Activated naive CD4-positive, alpha-beta T cell (primary cell): ENCODE data around the gene SOHLH1.
"Not testable (repeated sequence)": the region's sequence is repeated elsewhere in the genome, so short reads cannot be mapped to it uniquely, and the experiment has no call there.

Experiments used
- DNase-seq, 4 experiments: peaks; one replicate each; lab custom pipeline; 2025; lab: John Stamatoyannopoulos, UW

Gene SOHLH1

DNA sequence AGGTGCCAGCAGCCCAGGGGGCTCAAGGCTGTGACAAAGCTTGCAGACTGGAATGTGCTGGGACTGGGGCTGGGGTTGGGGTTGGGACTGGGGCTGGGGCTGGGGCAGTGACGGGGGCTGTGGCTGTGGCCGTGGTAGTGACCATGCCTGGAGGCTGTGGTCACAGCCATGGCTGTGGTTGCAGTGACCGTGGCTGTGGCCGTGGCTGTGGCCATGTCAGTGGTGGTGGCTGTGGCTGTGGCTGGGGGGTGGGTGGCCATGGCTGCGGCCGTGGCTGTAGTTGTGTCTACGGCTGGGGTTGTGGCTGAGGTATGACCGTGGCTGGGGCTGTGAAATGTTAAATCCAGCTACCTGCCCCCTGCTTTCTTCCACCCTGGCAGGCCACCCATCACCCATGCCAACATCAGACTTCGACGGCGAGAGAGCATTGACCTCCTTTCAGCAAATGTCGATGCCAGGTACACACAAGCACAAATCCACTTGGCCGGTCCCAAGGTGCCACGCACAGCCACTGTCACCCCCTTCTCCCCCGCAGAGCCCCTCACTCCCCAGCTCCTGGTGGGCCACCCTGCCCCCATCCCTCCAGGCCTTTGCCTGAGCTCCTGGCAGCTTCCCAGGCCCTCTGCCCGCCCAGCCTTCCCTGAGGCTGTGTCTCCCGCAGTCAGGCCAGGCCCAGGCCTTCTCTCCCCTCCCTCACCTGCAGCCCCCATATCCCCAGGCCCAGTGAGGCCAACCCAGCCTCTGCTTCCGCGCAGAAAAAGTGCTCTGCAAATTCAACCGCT lies 20.9 kb downstream of the SOHLH1 start:
- DNase-seq = no peak

DNA sequence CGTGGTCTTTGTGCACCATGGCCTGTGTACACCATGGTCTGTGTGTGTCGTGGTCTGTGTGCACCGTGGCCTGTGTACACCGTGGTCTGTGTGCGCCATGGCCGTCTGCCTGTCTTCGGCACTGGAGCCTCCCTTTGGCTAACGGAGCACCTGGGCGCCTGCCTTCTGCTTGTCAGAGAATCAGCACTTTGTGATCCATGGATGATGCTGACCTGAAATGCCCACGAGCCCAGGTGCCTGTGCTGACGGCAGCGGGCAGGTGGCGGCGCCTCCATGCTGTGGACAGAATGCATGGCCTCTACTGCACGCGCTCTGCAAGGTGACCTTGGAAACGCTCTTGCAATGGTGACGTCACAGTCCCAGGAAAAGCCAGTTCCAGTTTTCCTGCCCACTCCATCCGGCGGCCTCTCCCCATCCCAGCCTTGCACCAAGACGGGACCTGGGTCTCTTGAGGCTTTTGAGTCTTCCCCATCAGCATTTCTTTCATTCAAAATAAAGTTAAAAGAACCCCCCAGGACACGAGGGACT lies 21.6 kb downstream of the SOHLH1 start:
- no peak for DNase-seq

DNA sequence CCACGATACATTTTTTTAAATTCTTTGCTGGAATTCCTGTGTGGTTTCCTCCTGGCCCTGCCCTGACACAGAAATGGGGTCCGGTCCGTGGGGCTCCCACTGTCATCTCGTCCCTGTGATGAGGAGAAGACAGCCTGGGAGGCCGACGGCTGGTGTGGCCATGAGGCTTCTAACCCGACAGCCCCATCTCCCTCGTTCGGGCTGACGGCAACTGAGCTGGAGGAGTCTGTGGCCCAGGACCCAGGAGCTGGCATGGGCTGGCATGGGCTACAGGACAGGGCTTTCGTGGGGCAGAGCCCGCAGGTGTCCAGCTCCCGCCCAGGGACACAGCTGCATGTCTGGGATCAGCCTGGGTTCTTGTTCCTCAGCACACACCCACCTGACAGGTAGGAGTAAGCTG lies 22.4 kb downstream of the SOHLH1 start:
- DNase-seq = no peak

DNA sequence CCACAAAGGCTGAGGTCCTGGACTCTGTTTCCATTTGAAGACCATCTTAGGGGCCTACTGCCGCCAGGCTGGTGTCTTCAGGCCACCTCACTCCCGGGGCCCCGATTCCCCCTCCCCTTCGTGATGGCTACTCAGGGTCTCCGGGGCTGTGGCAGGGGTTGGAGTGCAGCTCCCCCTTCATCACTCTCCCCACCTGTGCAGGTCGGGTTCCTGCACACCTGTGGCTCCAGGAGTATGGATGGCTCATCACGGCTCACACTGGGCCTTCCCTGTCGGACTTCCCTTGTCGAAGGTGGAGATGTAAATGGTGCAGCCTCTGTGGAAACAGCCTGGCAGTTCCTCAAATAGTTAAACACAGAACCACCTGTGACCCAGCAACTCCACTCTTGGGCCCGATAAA lies 24.3 kb downstream of the SOHLH1 start:
- DNase-seq = no peak

DNA sequence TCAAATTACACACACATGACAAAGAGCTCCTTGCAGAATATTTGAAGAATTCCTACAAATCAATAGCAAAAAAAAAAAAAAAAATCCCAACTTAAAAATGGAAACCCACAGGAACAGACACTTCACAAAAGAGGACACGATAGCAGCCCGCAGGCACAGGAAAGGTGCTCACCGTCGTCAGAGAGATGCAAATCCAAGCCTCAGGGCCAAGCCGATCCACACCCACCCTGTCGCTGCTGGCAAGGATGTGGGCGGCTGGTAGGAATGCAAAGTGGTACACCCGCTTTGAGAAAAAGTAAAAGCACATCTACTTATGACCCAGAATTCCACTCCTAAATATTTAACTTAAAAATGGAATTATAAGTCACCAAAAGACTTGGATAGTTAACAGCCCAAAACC lies 25.3 kb downstream of the SOHLH1 start:
- no peak for DNase-seq

DNA sequence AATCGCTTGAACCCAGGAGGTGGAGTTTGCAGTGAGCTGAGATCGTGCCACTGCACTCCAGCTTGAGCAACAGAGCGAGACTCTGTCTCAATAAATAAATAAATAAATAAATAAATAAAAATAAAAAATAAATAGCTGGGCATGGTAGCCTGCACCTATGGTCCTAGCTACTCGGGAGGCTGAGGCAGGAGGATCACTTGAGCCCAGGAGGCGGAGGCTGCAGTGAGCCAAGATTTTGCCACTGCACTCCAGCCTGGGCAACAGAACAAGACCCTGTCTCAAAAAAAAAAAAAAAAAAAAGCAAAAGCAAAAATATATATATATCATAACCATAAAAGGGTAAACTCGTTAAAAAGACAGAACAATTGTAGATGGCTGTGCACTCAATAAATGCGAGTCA lies 26.5 kb downstream of the SOHLH1 start:
- not testable (repeated sequence) for DNase-seq

DNA sequence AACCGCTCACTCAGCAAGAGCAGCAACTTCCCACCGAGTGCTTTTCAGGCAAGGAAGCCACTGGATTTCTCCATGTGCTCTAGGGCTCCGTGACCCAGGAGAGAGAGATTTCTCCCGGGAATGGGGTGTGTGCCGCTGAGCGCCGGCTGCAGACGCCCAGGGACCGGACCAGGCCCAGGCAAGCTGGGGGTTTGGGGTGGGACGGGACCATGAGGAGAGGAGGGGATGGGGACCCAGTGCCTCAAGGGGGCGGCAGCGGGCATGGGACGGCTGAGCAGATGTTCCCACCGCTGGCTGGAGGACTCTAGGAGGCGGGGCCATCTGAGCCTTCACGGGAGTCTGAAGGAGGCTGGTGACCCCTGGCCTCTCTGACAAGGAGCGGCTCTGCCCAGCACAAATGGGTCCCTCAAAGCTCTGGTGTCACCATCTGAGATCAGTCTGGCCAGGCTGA lies 27.7 kb downstream of the SOHLH1 start:
- DNase-seq = no peak

DNA sequence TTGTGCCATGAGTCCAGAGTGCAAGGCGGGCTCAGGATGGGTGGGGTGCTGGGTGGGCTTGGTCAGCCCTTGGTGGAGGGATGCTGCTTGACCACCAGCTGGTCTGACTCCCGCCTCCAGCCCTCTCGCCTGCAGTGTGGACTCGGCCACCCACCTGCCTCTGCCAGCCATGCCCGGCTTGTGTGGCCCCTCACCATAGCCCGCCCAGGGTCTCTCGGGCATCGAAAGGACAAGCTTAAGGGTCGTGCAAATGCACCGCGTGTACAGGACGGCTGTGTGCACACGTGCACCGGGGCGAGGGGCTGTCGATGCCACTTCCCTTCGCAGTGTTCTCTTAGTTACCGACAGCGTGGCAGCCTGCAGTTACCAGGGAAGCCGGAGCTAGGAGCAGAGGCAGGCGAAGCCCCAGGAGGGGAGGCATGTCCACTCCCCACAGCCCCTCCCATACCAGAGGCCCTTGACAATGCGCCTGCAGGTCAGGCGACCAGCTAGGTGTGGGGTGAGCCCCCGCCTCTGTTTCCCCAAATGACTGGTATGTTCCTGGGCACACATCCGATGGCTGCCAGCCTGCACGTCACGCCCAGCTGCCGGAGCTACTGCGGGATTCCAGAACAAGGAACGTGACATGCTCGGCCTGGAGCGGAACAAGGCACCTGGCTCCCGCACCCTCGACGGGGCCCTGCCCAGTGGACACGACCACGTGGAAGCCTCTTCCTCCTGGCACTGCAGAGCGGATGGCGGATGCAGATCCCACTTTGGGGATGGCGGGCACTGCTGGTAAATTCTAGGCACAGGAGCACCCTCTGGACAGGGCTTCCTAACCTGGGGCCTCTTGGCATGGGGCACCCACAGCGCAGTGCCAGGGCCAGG lies 28.3 kb downstream of the SOHLH1 start:
- DNase-seq = no peak

DNA sequence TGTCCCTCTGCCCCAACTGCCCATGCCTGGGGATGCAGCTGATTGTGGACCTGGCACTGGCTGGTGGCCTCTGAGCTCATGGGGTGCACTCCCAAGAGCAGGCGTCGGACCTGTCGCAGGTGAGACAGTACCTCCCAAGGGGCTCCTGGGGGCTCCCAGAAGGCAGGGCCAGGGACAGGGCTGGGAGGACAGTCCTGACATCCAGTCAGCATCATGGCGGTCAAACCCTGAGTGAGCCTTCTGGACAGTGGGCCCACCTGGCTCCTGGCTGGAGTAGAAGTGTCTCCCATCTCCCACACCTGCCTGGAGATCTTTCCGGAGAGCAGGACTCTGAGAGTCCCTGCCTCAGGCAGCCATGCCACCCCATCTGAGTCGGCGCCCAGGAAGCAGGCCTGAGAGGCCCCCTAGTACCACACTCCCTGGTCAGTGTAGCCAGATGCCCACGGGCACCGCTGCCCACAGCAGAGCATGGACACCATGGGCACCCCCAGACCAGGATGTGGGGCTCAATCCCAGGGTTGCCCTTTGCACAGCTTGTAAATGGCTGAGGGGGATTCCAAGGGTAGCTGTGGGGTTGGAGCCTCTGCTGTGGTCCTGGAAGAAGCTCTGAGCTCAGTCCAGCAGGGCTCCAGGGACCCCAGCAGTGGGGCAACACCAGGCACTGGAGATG lies 29.5 kb downstream of the SOHLH1 start:
- DNase-seq = no peak

DNA sequence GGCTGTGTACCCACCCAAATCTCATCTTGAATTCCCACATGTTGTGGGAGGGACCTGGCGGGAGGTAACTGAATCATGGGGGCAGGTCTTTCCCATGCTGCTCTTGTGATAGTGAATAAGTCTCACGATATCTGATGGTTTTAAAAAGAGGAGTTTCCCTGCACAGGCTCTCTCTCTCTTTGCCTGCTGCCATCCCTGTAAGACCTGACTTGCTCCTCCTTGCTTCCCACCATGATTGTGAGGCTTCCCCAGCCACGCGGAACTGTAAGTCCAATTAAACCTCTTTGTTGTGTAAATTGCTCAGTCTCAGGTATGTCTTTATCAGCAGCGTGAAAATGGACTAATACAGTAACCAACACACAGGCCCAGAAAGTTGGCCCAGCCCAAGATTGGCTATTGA lies 30.3 kb downstream of the SOHLH1 start:
- DNase-seq = not testable (repeated sequence)

DNA sequence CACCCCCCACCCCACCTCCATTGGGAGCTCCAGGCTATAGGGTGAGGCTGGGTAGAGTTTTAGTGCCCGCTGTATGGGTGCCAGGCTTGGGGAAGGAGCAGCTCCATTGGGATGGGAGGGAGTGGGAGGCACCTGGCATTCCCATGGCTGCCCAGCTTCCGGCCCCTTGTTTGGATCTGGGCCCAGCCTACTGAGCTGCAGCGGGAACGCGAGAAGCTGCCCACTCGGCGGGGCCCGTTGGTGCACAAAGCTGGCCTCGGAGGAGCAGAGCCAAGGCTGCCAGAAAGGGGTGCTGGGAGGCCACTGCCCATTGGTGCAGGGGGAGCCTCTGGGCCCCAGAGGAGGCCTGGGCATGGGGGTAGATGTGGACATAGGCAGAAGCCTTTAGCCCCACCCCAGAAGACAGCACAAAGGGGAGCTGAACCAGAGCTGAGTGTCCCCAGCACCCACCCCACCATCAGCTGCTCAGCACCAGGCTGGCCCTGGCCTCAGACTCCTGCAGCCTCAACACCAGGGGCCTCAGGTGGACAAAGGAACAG lies 31.7 kb downstream of the SOHLH1 start:
- DNase-seq = no peak

DNA sequence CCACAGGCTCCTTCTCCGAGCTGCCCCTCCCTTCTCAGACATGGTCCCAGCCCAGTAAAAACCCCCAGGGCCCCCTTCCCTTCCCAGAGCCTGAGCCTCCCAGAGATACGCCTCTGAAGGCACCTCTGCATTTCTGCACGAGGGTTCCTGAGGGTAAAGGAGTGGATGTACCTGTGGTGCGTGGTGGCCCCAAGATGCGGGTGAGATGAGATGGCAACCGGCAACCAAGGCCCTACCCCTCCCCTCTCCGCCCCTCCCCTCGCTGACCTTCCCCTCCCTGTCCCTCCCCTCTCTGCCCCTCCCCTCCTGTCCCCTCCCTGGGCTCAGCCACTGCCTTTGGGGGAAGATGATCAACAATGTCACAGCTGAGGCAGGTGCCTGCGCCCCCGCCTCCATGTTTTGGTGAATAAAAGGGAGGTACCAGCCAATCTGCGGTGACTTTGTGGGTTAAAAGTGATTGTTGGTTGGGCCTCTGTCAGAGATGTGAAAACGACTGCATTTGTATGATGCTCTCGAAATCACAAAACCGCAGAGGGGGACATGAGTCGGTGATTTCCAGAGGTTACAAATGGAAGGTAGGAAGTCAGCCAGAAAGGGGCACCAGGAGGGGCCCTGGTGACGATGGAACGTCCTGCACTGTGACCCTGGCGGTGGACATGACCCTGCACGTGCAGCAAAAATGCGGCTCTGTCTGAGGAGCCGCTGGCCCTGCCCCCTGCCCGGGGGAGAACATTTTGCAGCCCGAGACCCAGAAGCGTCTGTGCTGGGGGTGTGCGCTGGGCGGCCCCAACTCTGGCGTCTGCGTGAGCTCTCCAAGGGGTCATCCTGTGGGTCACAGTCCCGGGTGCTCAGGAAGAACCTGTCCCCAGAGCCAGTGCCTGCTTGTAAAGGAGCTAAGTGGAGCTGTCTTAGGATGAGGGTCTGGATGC lies 32.5 kb downstream of the SOHLH1 start:
- DNase-seq = no peak

DNA sequence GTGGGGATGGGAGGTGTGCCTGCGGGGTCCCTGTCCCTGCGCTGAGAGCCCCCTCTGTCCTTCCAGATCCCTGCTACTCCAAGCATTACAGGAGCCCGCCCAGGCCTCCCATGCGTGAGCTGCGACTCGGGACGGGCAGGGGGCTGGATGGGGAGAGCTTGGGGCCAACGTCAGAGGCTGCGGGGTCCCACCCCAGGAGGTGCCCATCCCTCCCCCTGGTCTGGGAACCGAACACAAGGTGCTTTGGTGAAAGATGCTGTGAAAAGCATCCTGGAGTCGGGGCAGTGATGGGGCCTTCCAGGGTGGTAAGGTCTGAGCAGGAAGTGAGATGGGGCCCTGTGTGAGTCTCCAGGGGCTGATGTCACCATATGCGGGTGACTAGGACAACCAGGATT lies 33.5 kb downstream of the SOHLH1 start:
- DNase-seq = no peak

DNA sequence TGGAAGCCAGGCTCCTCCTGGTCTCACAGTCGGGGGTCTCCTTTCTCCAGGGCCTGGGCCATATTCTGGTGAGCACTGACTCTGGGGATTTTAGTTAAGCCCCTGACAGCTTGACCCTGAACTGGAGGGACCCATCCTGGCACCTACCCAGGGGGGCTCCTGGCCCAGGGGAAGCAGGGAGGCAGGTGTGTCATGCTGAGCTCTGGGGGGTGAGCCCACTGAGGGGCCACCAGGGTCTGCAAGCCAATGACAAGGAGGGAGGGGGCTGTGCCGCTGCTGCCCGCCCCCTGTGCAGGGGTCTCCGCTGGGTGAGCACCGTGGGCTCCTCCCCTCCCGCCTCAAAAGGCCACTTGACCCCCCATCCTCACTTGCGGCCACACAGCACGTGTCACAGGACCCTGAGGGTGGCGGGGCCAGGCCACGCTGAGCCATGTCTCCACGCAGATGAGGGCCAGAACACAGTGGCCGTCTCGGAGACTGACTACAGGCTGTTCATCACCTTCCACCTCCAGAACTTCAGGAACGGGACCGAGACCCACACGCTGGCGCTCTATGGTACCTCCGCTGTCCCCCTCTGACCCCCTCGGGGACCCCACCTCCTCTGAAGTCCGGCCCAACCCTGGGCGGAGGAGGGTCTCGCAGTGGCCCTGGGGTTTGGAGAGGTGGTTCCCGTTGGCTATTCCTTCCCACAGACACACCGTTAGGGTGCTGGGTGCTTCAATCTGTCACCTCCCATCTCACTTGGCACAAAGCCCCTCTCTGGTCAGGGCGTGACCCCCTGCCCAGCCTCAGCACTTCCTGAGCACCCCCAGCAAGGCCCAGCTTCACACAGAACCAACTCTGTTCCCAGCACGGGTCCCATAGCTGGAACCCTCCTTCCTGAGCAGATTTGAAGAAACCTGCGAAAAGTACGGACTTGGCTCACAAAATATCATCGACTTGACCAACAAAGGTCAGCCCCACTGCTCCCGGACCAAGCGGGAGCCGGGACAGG lies 34.2 kb downstream of the SOHLH1 start:
- no peak for DNase-seq

DNA sequence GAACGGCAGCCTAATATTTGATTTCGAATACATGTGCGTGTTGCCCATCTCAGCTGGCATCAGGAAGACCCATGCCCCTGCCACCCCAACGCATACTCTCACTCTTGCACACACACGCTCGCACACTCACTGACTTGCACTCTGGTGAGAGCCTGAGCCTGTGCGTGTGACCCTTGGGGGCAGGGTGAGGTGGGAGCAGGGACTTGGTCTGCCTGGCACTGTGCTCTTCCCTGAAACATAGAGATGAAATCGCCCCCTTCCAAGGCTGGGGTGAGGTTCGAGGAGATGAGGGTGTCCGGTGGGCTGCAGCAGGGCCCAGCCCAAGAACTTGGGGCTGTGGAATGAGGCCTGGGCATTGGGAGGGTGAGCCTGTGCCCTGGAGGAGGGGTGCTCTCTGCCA lies 35.0 kb downstream of the SOHLH1 start:
- no peak for DNase-seq

DNA sequence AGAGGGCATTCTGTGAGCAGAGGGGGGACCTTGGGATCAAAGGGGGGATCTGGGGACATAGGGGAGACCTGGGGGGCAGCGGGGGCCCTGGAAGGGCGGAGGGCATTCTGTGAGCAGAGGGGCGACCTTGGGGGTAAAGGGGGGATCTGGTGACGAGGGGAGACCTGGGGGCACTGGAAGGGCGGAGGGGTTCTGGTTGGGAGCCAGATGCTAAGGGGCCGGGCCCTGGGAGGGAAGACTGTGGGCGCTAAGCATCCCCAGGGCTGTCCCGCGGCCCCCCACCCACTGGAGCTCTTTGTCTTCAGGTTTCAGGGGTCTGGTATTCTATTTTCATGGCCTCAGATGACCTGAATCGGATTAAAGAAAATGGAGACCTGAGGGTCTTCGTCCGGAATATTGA lies 35.4 kb downstream of the SOHLH1 start:
- no peak for DNase-seq

DNA sequence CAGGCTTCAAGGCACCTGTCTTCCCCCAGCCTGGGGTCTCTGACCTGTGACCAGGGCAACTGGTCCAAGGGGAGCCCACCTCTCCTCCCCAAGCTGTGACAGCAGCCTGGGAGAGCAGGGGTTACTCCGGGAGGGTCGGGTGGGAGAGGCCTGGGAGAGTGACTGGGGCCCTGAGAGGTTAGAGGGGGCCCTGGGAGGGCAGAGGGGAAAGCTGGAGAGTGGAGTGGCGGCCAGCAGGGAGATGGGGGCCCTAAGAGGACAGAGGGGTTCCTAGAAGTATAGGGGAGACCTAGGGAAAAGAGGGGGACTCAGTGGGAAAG lies 35.9 kb downstream of the SOHLH1 start:
- no peak for DNase-seq

DNA sequence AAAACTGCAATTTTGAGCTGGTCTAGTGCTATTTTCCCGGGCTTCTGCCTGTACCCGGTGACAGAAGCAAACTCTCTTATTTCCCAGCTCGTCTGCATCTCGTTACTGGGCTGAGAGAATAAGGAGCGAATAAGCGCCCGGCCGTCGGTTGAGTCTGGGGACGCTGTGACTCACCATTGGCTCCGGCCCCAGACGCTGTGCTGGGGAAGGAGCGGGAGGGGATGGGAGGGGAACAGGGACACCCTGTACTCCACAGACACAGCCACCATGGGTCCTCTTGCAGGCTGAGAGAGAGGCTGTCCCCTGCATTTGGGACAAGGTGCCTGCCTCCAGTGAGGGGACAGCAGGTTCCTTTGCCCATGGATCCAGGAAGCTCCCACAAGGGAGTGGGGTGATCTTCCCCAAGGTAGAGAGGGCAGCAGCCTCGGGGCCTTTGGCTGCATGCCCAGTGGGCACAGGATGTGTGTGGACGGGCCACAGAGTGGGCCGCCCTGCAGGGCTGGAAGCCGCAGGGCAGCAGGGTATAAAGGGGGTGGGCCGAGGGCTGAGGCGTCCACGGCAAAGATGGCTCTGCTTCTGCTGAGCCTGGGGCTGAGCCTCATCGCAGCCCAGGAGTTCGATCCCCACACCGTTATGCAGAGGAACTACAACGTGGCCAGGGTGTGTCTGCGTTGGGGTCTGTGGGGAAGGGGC lies 36.4 kb downstream of the SOHLH1 start, which contains the start of gene LCN9:
Gene LCN9, plus strand, starts transcription at position 552 of the 693 bp plus-strand sequence. Its CDS starts 13 bp downstream, at position 565.
- DNase-seq = no peak
